HL-60 (cell line): ENCODE results near the gene ASB5.

Experiments
- DNase-seq, 2 experiments: peaks; one replicate each; pipeline ENCODE4 v3.0.0-alpha.2; 2010 to 2020; ENCODE audit warnings: low read depth in 1 of 2, low spot score in 1 of 2
- H3K27ac ChIP-seq: fragments of 250-450 bp; sonication (Bioruptor Pico); replicated peaks from 2 replicates; pipeline ENCODE4 v1.5.1; 2020; ENCODE audit warnings: mild to moderate bottlenecking, moderate library complexity
- H3K27me3 ChIP-seq: fragments of 250-450 bp; sonication (Bioruptor Pico); 2 replicates; pipeline ENCODE4 v1.5.1; 2021; ENCODE audit warnings: mild to moderate bottlenecking, moderate library complexity; ENCODE audit not compliant: insufficient read depth, poor library complexity, severe bottlenecking
- H3K4me3 ChIP-seq: replicated peaks from 2 replicates; pipeline ENCODE4 v1.5.1; 2011; ENCODE audit warnings: mild to moderate bottlenecking, control low read depth, low read length; ENCODE audit not compliant: insufficient read depth
- GABPA ChIP-seq: IDR thresholded peaks from 2 replicates; pipeline ENCODE4 v1.6.1; 2012; ENCODE audit warnings: low read depth
- POLR2AphosphoS5 ChIP-seq: IDR thresholded peaks from 2 replicates; pipeline ENCODE4 v1.6.1; 2012; ENCODE audit warnings: low read depth
- SPI1 ChIP-seq: IDR thresholded peaks from 2 replicates; pipeline ENCODE4 v1.6.1; 2012; ENCODE audit warnings: low read depth, mild to moderate bottlenecking, borderline replicate concordance
- TF ChIP-seq, protein P1 (sequence below): IDR thresholded peaks from 2 replicates; pipeline ENCODE4 v1.6.1; 2012; ENCODE audit warnings: low read depth; ENCODE audit not compliant: insufficient replicate concordance
- TF ChIP-seq, protein P2 (sequence below): IDR thresholded peaks from one replicate; pipeline ENCODE4 v1.5.1; 2011; ENCODE audit warnings: low read length, control low read depth, inconsistent platforms; ENCODE audit not compliant: insufficient read depth

ASB5 gene

DNA sequence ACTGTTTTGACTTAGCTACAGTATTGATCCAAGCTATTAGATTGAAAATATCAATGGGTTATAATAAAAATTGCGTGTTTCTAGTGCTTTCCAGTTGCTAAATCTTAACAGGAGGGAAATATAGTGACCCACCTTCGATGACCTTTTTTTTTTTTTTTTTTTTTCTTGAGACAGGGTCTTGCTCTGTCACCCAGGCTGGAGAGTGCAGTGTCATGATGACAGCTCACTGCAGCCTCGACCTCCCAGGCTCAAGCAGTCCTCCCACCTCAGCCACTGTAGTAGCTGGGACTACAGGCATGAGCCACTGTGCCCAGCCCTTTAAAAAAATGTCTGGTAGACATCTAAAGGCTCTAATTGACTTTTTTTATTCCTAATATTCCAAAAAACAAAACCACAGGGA is 3.8 kb upstream of the ASB5 start:
- Histone ChIP-seq H3K4me3 (no peak overlapping the region), H3K27ac (no peak overlapping the region), H3K27me3 (no peaks in the 10 kb centered on the region)
- TF ChIP-seq SPI1: no peak
- TF ChIP-seq, protein P1, sequence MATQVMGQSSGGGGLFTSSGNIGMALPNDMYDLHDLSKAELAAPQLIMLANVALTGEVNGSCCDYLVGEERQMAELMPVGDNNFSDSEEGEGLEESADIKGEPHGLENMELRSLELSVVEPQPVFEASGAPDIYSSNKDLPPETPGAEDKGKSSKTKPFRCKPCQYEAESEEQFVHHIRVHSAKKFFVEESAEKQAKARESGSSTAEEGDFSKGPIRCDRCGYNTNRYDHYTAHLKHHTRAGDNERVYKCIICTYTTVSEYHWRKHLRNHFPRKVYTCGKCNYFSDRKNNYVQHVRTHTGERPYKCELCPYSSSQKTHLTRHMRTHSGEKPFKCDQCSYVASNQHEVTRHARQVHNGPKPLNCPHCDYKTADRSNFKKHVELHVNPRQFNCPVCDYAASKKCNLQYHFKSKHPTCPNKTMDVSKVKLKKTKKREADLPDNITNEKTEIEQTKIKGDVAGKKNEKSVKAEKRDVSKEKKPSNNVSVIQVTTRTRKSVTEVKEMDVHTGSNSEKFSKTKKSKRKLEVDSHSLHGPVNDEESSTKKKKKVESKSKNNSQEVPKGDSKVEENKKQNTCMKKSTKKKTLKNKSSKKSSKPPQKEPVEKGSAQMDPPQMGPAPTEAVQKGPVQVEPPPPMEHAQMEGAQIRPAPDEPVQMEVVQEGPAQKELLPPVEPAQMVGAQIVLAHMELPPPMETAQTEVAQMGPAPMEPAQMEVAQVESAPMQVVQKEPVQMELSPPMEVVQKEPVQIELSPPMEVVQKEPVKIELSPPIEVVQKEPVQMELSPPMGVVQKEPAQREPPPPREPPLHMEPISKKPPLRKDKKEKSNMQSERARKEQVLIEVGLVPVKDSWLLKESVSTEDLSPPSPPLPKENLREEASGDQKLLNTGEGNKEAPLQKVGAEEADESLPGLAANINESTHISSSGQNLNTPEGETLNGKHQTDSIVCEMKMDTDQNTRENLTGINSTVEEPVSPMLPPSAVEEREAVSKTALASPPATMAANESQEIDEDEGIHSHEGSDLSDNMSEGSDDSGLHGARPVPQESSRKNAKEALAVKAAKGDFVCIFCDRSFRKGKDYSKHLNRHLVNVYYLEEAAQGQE: no peak
- TF ChIP-seq POLR2AphosphoS5: no peak
- TF ChIP-seq, protein P2, sequence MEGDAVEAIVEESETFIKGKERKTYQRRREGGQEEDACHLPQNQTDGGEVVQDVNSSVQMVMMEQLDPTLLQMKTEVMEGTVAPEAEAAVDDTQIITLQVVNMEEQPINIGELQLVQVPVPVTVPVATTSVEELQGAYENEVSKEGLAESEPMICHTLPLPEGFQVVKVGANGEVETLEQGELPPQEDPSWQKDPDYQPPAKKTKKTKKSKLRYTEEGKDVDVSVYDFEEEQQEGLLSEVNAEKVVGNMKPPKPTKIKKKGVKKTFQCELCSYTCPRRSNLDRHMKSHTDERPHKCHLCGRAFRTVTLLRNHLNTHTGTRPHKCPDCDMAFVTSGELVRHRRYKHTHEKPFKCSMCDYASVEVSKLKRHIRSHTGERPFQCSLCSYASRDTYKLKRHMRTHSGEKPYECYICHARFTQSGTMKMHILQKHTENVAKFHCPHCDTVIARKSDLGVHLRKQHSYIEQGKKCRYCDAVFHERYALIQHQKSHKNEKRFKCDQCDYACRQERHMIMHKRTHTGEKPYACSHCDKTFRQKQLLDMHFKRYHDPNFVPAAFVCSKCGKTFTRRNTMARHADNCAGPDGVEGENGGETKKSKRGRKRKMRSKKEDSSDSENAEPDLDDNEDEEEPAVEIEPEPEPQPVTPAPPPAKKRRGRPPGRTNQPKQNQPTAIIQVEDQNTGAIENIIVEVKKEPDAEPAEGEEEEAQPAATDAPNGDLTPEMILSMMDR: no peak
- no peak for TF ChIP-seq GABPA
- DNase-seq: no peak

DNA sequence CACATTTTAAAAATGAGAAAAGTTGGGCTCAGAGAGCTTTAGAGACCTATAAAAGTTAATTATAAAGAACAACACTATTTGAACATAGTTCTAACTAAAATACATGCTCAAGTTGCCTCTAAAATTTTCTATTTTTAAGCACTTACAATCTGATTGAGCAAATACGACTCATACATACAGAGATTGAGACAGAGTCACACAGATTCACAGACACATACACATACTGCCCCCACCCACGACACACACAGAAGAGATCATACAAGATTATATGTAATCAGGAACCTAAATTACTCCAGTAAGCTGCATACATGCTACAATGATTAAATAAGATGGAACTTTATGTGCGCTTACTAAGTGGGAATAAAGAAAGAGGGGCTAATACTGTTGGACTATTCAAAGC is 2.7 kb upstream of the ASB5 start:
- no peak overlapping the region for H3K27ac ChIP-seq
- H3K4me3 ChIP-seq: no peak overlapping the region
- DNase-seq: no peak
- H3K27me3 ChIP-seq: no peaks in the 10 kb centered on the region
- TF ChIP-seq POLR2AphosphoS5: no peak

DNA sequence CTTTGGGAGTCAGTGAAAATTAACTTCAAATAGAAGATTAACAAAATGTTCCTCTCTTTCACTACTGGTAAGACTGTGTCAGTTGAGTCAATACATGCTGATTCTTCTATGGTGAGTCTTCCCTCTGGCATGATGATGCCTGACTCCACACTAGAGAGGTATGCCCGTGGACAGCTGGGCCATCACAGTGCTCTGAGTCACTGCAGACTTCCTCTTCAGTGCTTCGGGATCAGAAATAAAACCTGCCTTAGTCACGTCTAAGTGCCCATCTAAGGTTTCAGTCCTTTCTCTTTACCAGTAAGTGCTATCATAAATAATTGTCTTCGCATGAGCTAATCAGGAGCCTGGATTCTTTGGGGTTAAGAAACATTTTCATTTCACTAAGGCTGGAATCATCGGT is 1.6 kb upstream of the ASB5 start:
- Histone ChIP-seq H3K4me3 (no peak overlapping the region), H3K27me3 (no peaks in the 10 kb centered on the region), H3K27ac (no peak overlapping the region)
- TF ChIP-seq, protein P2: no peak
- no peak for TF ChIP-seq POLR2AphosphoS5
- TF ChIP-seq, protein P1: no peak
- no peak for TF ChIP-seq GABPA
- no peak for TF ChIP-seq SPI1
- DNase-seq: no peak

DNA sequence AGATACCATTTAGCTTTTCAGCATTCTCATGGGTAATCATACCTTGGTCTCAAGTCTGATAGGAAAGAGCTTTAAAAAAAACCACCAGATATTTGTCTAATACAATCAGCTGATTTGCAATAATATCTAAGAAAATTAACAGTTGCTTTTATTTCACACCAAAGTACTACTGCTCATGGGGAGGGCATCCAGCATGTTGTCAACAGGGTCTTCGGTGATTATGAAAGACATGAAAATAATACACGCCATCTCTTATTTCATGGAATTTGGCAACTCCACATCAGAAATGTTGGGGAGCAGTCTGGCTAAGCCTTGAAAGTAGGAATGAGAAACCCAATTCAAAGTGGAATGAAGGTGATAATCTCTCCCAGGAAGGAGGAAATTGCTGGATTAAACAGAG is 3.0 kb downstream of the ASB5 start:
- Histone ChIP-seq H3K27ac (no peak overlapping the region), H3K4me3 (no peak overlapping the region), H3K27me3 (no peaks in the 10 kb centered on the region)
- no peak for TF ChIP-seq POLR2AphosphoS5
- no peak for TF ChIP-seq GABPA
- TF ChIP-seq, protein P2: no peak
- TF ChIP-seq, protein P1: no peak
- no peak for TF ChIP-seq SPI1
- no peak for DNase-seq
